Measurements from ENCODE around the gene LNX1. TPM values are rescaled to one million over a fixed set of nuclear protein-coding genes. Genes with fewer than 3 reads are reported as not detected.

The LNX1 gene
- total RNA-seq, 1 experiment from 2014 or later: 1.7 TPM

GRCh38 chr4:53598901-53599300 lies 7.6 kb upstream of the LNX1 start:
- no peaks in the 10 kb centered on the region for H3K79me1 ChIP-seq (ENCODE audit: insufficient read depth, low read depth, low read length, poor library complexity, severe bottlenecking)
- H2AK5ac ChIP-seq (ENCODE audit: insufficient read length, low read length): no peak overlapping the region
- H3T11ph ChIP-seq (ENCODE audit: low read length): no peak overlapping the region
- H3K79me2 ChIP-seq (ENCODE audit: insufficient read depth, low read length): no peaks in the 10 kb centered on the region
- Mint-ChIP-seq H3K27me3 (ENCODE audit: low read depth) (peaks cover 3% of the 10 kb centered on the region; the same call in 1 of the 2 replicates), H3K4me1 (peaks cover 21 to 27% of the 10 kb centered on the region in 2 experiments), H3K36me3 (ENCODE audit: insufficient read depth in 1 of 3, low read depth in 3 of 3) (no peaks in the 10 kb centered on the region; a peak in 1 of 7 replicates), H3K9me3 (peaks cover 0 to 4% of the 10 kb centered on the region in 2 experiments; a peak in 1 of 5 replicates), H3K27ac (no peak overlapping the region), H3K4me3 (no peak overlapping the region)
- no peak overlapping the region for H3K27ac ChIP-seq (ENCODE audit: insufficient read length, low read depth, low read length)
- no peaks in the 10 kb centered on the region for H4K20me1 ChIP-seq (ENCODE audit: control insufficient read depth, insufficient read depth, insufficient read length)
- DNase-seq: no peak
- H3K27me3 ChIP-seq (ENCODE audit: insufficient read depth, low read length): no peaks in the 10 kb centered on the region
- H2AFZ ChIP-seq (ENCODE audit: low read length): no peak overlapping the region
- no peak for TF ChIP-seq CTCF (conservative IDR thresholded peaks at IDR 0.05)
- no peak overlapping the region for H4K91ac ChIP-seq (ENCODE audit: insufficient read length, low read depth, low read length)
- H3K9ac ChIP-seq (ENCODE audit: extremely low read depth, insufficient read length, low read length): no peak overlapping the region
- H2BK15ac ChIP-seq (ENCODE audit: low read depth, low read length): no peak overlapping the region
- H3K9me3 ChIP-seq (ENCODE audit: control insufficient read depth, low read depth, low read length): no peaks in the 10 kb centered on the region
- no peak overlapping the region for H3K4ac ChIP-seq (ENCODE audit: low read depth, low read length)
- no peak overlapping the region for H3K56ac ChIP-seq (ENCODE audit: insufficient read length, low read depth, low read length)
- H3K23ac ChIP-seq (ENCODE audit: insufficient read length, low read depth, low read length): no peak overlapping the region
- no peak overlapping the region for H2BK12ac ChIP-seq (ENCODE audit: insufficient read length, low read depth, low read length)
- H3K4me2 ChIP-seq (ENCODE audit: insufficient read depth, insufficient read length, low read length): no peak overlapping the region
- no peak overlapping the region for H4K8ac ChIP-seq (replicated peaks; ENCODE audit: insufficient read length, low read depth, low read length)
- H3K14ac ChIP-seq (ENCODE audit: insufficient read depth, low read length): no peak overlapping the region
- no peak overlapping the region for H2BK20ac ChIP-seq (ENCODE audit: low read depth, low read length, poor library complexity, severe bottlenecking)
- no peak overlapping the region for H2BK5ac ChIP-seq (ENCODE audit: insufficient read length, low read length)
- H3K23me2 ChIP-seq (ENCODE audit: insufficient read length, low read depth, low read length, poor library complexity, severe bottlenecking): no peaks in the 10 kb centered on the region
- H3K18ac ChIP-seq (ENCODE audit: insufficient read length, low read depth, low read length): no peak overlapping the region
- no peak overlapping the region for H2BK120ac ChIP-seq (ENCODE audit: low read depth, low read length, poor library complexity, severe bottlenecking)
- no peak overlapping the region for H4K5ac ChIP-seq (ENCODE audit: insufficient read length, low read depth, low read length)
- H3K4me1 ChIP-seq (ENCODE audit: insufficient read depth, low read length): peaks cover 5% of the 10 kb centered on the region; the same call in 1 of the 2 replicates
